GM19193 (cell line): Measurements from ENCODE around the gene ADARB2.

ENCODE experiments used
- POLR2A ChIP-seq: IDR thresholded peaks from 4 replicates; pipeline ENCODE4 v1.6.1; 2011; ENCODE audit not compliant: insufficient read depth, insufficient read length; ENCODE audit errors: extremely low read depth

ADARB2 gene

GRCh38 chr10:1233031-1233430 is 504.3 kb downstream of the ADARB2 start:
- TF ChIP-seq POLR2A: no peak

DNA sequence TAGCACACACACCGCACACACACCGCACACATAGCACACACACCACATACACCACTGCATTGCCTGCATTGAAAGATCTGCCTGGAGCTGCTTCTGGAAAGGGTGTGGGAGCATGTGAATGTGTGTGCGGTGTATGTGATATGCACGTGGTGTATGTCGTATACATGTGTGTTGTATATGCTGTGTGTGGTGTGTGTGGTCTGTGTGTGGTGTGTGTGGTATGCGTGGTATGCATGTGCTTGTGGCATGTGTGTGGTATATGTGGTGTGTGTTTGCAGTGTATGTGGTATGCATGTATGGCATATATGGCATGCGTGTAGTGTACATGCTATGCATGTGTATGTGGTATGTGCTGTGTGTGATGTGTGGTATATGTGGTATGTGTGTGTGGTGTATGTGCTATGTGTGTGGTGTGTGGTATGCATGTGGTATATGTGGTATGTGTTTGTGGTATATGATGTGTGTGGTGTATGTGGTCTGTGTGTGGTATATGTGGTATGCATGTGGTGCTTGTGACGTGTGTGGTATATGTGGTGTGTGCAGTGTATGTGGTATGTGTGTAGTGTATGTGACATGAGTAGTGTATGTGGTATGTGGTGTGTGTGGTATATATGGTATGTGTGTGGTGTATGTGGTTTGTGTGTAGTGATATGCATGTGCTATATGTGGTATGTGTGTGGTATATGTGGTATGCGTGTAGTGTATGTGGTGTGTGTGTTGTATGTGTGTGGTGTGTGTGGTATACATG is 505.0 kb downstream of the ADARB2 start:
- no peak for TF ChIP-seq POLR2A

GRCh38 chr10:1230592-1231275 is 506.6 kb downstream of the ADARB2 start:
- no peak for TF ChIP-seq POLR2A

DNA sequence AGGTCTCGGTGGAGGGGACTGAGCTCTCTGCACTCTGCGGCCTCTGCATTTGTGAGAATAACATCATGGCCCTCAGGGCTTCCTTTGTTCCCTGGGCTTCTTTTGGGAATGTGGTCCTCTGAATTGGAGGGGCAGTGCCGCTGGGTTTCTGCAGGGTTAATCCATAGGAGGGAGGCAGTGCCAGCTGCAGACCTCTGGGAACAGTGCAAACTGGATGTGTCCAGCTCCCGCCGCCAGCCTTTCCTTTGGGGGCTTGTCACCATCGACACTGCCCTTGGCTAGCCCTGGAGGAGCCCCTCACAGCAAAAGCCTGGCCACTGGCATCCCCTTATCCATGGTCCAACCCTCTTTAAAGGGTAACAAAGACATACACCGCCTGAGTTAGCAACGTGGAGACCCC is 507.2 kb downstream of the ADARB2 start:
- TF ChIP-seq POLR2A: no peak

DNA sequence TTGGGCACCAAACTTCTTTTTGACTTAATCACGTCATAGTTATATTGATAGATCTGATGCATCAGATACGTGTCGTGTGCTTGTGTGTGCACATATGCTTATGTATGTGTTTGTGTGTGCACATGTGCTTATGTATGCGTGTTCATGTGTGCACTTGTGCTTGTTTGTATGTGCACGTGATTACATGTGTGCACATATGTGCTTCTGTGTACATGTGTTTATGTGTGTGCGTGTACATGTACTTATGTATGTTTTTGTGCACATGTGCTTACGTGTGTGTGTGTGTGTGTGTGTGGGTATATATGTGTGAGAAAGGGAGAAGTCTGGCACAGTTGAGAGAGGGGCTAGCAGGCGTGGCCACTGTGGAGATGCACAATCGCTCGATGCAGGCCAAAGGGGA is 507.8 kb downstream of the ADARB2 start:
- no peak for TF ChIP-seq POLR2A

DNA sequence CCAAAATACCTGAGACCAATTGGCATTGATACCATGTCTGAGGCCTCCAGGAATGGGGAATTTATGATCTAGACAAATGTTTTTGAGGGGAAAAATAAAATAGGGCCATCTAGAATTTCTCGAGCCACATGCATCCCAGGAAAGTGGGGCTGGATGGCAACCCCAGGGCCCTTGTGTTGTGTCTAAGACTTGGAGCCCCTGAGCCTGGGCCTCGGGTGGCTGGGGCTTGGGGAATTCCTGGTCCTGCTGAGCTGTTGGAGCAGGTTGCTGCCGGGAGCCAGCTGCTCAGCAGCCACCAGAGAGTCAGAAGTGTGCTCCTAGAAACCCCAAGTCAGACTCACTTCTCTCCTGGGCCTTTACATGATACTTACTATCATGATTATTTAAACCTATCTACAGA is 508.2 kb downstream of the ADARB2 start:
- TF ChIP-seq POLR2A: no peak

DNA sequence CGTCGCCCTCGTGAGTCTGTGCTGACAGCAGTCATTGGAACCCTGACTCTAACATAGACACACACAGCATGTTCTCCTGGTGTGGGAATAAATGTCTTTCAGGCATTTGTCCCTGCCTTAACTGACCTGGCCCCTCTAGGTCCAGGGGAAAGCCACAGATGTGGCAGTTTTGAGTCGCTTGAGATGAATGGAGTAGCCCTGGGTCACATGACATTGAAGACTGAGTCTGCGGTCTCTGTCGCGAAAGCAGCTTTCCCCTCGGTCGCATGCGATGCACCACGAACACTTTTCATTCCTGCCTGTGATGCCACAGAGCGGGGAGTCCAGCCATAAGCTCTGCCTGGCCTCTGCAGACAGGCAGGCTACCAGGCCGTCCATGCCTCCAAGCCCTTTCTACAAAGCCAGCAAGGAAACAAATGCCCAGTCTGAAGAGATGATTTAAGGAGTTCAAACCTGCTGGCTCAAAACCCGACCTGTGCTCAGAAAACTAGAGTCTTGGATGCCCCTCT is 508.8 kb downstream of the ADARB2 start:
- TF ChIP-seq POLR2A: no peak

DNA sequence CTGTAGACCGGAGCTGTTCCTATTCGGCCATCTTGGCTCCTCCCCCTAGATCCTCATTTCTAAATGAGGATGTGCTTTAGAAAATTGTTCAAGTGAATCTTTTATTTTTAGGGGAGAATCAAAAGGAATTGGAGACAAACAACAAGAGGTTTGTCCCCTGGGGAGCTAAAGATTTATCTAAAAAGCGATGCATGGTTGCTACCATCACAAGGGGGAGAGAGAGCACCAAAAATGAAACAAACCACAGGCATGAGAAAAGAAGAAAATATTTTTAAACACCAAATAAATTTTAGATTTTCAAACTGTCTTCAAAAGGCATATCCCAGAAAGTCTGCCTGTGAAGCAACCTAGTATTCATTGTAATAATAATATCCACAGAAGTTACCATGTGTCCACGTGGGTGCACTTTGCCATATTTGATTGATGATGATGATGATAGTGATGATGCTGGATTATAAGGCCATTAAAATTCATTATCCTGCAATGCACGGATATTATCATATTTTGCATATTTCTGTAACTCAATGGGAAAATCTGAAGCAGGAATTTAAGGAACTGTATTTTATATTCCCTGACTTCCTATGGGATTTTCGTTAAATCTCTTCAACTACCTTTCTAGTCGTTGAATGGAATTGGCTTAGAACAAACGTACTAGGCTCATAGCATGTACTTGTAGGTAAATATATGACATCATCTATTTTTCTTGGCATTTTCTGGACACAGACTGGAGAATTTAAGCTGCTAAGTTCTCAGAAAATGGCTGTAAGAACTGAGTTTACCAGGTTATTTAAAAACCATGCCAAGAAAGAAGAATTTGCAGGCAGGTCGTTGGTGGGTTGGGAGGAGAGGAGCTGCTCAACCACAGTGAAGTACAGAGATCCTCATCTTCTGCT is 509.6 kb downstream of the ADARB2 start:
- TF ChIP-seq POLR2A: no peak

DNA sequence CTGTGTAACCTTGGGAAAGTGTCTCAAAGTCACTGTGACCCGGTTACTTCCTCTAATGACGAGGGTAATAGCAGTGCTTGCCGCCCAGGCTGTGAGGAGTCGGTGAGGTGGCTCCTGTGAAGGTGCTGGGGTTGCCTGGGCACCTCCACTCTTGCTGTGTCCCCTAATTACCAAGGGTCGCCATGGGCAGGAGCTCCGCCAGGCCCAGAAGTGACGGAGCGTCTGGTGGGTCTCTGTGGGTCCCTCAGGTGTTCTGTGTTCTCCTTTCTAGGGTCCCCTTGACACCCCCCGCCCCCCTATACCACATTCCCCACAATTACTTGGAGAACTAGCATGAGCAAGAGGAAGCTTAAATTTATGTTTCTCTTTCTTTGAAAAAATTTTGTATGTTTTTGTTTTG is 519.7 kb downstream of the ADARB2 start:
- TF ChIP-seq POLR2A: no peak

GRCh38 chr10:1217237-1217587 is 520.1 kb downstream of the ADARB2 start:
- no peak for TF ChIP-seq POLR2A

DNA sequence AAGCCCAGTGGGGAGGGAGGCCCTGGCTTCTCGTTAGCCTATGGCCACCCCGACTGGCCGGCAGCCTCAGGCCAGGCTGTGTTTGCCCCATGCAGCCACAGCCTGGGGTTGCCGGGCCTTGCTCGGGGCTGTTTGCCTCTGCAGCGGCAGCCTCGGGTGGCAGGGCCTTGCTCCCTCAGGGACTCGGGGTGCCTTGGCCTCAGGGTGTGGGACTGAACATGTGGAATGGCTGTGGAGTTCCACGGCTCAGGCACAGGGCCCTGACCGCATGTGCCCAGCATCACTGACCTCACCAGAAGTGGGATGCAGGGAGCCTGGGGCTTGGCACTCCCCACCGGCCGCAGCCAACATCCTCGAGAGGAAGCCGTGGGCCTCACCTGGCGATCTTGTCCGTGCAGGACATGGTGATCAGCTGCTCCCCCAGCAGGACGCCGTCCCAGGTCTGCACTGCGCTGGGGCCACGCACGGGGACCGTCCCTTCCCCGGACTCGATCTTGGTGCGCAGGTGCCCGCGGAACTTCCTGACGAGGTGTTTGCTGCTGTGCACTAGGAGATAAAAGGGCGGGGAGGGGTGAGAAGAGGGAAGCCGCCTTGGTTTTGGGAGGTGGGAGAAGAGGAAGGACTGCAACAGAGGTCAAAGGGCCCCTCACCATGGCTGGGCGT is 520.6 kb downstream of the ADARB2 start:
- no peak for TF ChIP-seq POLR2A

DNA sequence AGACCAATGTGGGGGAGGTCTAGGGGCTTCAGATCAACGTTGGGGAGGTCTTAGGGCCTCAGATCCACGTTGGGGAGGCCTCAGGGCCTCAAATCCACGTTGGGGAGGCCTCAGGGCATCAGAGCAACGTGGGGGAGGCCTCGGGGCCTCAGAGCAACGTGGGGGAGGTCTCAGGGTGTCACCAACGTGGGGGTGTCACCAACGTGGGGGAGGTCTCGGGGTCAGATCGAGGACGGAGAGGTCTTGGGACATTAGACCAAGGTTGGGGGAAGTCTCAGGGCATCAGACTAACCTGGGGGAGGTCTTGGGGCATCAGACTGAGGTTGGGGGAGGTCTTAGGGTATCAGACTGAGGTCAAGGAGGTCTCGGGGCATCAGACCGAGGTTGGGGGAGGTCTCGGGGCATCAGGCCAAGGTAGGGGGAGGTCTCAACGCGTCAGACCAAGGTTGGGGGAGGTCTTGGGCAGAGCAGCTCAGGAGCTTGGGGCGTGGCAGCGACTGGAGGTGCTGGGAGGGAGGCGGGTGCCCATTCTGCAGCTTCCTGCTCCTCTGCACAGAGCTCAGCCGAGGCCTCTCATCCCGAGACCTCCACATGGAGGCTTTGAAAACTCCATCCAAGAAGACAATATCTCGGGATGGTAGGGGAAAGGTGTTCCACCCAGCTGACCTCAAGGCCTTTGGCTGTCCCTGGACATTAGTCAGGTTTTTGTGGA is 521.3 kb downstream of the ADARB2 start:
- TF ChIP-seq POLR2A: no peak

- no peak for TF ChIP-seq POLR2A
Measured at GRCh38 chr10:1214882-1215540, 522.3 kb downstream of the ADARB2 start.

GRCh38 chr10:1214071-1214675 is 523.2 kb downstream of the ADARB2 start:
- TF ChIP-seq POLR2A: no peak
